Activated effector memory CD4-positive, alpha-beta T cell treated with Interleukin-2 at 50 U/mL for 16 hours (primary cell): Measurements from ENCODE around the gene KIAA1614.

Experiments
- DNase-seq: peaks from one replicate; pipeline ENCODE4 v3.0.0-alpha.2; 2020

Gene KIAA1614

DNA sequence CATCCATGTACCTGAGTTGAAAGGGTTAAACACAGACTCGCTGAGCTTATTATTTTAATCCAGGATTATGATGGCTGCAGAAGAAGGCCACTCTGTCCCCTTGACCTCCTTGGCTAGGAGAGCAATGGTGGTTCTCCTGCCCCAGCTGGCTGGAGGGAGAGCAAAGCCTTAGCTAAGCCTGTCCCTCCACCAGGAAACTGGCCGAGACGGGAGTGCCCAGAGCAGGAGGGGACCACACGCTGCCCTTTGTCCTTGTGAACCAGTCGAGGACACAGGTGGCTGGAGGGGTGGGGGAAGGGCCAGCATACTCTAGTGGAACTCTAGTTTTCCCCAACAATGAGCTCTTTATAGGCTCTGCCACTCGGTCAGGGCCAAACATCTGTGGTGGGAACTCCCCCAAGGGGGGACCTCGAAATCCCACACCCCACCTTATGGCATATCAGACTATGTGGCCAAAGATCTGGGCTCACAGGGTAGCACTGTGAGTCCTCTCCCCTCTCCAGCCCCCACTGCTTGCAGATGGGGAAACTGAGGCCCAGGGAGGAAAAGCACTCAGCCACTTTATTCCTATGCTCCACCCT is 12.9 kb downstream of the KIAA1614 start:
- no peak for DNase-seq

DNA sequence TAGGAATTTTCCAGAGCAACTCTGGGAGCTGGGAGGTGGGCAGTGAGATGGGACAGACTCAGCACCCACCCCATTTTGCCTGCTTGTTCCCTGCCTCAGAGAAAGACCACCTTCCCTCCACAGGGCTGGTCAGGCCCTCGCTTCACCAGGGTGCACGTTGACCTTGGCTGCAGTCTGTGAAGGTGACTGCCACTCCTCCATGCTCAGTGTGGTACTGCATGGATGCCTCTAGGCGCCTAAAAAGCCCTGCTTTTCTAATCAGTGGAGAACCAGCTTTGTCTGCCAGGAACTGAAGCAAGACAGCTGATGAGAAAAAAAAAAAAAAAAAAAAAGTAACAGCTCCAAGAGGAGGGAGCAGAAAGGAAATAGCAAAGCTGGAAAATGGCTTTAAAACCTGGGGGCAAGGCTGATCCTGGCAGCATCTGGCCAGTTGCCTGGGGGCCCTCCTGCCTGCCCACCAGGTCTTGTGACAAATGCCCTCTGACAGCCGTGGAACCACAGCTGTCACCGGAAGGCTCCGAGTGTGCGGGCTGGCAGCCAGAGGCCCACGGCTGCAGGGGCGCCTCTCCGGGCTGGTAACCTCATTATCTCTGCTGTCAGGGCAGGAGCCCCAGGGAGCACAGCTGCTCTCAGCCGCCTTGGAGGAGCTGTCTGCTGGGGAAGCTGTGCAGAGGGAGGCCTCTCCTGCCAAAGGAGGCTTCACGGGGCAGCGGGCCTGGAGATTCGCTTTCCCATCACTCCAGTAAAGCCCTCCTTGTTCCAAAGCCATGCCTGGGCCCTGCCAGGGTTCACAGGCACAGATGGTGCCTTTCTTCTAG is 13.7 kb downstream of the KIAA1614 start:
- no peak for DNase-seq

- no peak for DNase-seq
Observed at GRCh38 chr1:180927348-180927747, 14.7 kb downstream of the KIAA1614 start.

DNA sequence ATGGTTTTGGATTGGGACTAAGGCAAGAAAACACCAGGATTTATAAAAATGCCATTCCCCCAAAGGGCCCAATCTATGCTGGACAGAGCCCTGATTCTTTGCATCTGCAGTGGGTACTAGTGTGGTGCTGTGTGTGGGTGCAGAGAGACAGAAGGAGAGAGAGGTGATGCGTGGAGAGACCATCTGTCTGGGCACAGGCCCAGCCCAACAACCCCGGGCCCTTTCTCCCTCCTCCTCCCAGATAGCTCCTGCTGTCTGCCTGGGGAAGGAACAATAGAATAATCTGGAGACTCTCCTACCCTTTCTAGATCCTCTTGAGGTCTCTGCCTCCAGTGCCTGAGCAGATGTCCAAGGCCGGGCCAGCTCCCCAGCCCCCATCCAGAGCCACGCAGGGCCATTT is 15.1 kb downstream of the KIAA1614 start:
- DNase-seq: no peak

- no peak for DNase-seq
Observed at GRCh38 chr1:180928331-180929230, 15.9 kb downstream of the KIAA1614 start.

DNA sequence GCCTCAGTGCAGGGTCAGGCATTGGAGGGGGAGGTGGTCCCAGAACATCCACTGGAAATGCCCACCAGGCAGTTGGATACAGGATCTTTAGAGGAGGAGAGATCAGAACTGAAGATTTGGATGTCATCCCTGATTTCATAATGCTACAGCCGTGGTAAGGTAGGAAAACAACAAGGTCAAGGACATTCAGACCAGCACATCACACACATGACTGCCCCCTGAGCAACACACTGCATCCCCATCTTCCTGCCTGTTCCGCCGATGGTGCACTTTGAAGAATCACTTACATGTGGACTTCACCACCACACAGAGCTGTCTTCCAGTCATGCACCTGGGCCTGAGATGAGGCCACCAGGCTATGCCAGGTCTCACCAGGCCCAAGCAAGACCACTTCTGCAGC is 16.7 kb downstream of the KIAA1614 start:
- DNase-seq: no peak

DNA sequence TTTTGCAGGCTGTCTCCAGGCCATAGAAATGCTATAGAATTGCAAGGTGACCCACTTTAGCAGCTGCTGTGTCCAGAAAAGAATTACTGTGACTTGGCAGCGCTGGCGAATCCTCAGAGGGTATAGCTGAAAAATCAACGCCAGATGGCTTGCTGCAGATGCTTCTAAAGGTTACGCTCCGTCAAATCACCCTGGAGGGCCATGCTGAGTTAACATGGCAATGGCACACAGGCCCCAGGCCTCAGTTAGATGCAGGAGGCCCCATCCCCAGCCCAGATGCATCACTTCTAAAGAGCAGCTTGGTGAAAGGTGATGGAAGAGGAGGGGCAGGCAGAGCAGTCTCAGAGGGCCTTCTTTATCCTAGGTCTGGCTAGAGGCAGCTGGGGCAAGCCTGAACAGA is 18.0 kb downstream of the KIAA1614 start:
- no peak for DNase-seq

DNA sequence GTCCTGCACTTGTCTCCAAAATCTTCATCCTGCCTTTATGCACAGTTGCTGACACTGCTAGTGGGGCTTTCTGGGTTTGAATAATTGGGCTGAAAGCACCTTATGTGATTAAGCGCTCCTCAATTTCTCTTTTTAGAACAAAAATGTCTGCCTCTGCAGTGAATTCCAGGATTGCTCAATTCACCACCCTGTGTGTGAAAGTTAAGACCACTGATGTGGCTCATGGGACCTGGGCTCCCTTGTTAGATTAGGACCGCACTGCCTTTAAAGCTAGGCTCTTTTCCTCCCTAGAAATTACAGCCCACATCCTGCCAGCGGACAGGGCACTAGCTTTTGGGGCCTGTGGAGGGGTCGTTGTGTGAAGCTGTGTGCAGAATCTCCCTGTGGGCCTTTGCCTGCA is 18.8 kb downstream of the KIAA1614 start:
- no peak for DNase-seq

- no peak for DNase-seq
Observed at GRCh38 chr1:180932378-180932777, 19.7 kb downstream of the KIAA1614 start.

DNA sequence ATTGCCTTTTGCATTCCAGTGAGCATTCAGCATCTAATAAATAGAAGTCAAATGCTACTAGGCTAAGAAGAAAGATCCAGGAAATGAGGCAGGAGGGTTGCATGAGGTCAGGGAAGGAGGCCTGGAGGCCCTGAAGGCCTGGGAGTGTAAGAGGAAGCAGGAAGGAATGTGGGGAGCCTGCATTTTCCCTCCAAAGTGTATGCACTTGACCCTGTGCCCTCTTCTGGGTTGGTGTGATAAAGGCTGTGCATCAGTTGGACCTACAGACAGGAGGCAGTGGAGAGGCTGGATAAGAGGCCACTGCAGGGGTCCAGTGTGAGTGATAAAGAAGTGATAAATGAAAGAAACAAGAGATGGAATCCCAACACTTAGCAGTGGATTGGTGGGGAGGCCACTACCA is 20.4 kb downstream of the KIAA1614 start:
- DNase-seq: no peak

- DNase-seq: no peak
Observed at GRCh38 chr1:180934563-180934962, 21.9 kb downstream of the KIAA1614 start.

DNA sequence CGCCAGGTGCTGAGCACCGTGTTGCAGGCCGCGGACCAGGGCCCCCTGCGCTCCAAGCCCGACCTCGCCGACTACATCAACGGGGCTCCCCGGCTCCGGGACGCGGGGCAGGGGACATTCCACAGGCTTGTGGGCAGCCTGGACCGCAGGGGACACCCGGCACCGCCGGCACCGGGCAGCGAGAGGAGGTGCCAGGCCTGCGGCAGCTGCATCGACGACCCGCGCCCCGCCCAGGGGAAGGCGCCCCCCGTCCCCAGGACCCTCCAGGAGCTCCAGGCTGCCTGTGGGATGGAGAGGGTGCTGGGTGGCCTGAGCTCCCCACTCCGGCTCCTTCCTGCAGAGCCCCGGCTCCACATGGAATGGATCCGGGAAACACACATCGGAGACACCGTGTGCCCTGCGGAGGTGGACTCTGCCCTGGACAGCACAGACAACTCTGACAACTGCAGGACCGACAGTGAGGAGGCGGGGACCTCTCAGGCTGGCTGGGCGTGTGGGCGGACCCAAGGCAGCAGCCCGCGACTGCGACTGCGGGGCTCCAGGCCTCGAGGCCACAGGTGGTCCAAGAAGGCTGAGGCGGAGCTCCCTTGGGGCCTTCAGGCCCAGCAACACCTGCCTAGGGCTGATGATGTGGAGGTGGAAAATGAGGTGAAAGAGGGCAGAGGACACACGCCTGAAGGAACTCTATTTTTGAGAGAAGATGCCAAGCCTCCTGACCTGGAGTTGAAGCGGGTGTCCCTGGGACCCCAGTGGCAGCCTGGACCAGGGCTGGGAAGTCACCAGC is 22.8 kb downstream of the KIAA1614 start:
- no peak for DNase-seq

DNA sequence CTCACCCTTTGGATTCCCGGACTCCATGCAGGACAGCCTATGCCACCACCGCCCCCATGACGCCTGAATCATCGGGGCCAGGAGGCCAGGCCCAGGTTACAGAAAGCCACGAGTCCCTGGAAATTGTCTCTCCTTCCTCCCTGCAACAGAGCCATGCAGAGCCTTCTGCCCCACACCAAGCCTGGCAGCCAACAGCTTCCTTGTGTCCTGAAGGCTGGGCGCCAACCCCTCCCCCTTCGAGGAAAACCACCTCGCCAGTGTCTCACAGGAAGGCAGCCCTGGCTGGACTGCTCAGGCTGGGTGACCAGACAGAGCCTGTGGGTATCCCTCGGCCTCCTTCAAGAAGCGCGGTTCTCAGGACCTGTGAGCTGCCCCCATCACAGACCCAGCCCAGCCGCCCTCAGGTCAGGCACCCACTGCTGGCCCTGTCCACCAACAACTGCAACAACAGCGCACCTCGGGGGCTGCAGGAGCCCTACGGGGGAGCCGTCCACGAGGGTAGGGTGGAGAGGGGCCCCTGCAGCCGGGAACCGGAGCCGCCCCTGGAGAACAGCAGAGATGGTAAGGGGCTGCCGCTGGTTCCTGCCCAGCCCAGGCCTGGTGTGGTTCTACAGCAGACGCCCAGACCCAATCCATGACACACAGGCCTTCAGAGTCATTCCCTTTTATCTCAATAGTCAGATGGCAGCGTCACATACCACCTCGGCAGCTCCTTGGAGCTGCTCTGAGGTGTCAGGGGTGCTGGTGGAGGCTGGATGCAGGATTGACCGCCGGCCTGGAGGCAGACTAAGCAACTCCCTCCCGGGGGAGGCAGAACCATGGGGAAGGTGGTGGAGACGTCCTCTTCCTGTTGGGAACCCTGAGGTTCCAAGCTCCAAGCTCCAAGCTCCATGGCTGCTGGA is 23.7 kb downstream of the KIAA1614 start:
- no peak for DNase-seq

DNA sequence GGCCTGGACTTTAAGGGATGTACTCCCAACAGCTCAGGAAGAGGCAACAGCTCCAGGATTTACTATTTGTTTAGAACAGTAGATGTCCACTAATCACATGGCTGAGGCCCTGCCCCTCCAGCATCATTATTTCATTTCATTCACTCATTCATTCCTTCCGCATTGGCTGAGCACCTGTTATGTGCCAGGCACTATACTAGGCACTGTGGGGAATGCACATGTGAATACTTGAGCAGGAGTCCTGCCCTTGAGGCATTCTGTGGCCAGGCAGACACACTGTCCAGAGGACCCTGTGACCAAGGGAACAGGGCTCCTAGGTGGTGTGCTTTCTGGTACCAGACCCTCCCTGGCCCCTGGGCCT is 24.3 kb downstream of the KIAA1614 start:
- no peak for DNase-seq

DNA sequence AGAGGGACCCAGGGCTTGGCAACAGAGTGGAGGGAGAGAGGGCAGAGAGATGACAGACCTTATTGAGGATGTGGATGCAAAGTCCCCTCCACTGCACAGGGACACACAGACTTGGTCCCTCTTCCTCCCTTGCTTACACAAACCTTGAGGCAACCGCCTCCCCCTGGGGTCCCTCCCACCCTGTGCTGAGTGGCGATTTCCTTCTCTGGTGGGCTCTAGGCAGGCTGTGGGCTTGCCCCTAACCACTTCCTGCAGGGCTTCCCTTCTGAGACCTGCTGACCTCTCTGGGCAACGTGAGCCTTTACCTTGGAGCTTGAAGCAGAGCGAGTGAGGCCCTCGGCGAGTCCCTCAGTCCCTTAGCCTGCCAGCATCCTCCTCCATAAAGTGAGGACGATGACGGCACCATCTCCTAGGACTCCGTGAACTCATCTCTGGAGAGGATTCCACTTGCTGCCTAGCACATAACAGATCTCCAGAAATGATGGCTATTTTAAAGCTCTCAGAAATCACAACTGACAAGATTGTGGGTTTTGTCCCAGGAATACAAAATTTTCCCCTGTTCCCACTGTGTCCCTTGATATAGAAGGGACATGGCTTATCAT is 25.0 kb downstream of the KIAA1614 start:
- no peak for DNase-seq

GRCh38 chr1:180939073-180939710 is 26.5 kb downstream of the KIAA1614 start:
- no peak for DNase-seq

- DNase-seq: no peak
Observed at GRCh38 chr1:180939711-180940103, 27.0 kb downstream of the KIAA1614 start.

GRCh38 chr1:180940445-180940844 is 27.7 kb downstream of the KIAA1614 start:
- DNase-seq: no peak

DNA sequence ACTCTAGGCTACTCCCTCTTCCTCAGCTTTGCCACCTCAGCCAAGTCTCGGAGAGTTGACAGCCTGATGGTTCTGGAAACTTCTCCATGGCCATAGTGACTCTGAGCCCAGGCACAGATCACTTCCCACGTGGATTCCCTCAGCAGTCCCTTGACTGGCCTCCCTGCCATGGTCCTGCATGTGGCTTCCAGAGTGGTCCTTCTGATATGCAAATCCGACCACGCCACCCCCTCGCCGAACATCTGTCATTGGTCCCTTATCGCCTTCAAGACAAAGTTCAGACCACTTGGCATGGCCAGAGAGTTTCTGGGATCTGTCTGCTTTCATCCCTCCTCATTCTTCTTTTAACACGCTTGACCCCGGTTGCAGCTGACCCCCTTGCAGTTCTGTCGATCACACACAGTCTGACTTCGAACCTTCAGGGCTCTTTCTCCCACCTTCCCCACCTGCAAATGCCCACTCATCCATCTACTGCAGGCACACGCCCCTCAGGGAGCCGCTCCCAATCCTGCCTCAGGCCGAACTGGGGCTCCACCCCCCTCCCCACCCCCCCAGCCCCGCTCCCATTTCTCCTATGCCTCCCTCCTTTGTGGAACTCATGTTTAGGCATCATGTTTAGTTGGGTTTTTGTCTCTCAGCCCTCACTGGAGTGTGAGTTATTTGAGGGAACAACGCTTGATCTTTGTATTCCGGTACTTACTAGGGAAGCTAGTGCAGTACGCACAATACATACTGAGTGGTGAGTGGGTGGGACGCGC is 29.0 kb downstream of the KIAA1614 start:
- DNase-seq: no peak

GRCh38 chr1:180945151-180945550 is 32.5 kb downstream of the KIAA1614 start:
- no peak for DNase-seq
